Stimulated activated CD8-positive, alpha-beta memory T cell treated with anti-CD3 and anti-CD28 coated beads, Interleukin-7, amount 100 ng/mL, for 48 hours (primary cell): ENCODE results near the gene JPH3.
"Not testable (repeated sequence)": the region's sequence is repeated elsewhere in the genome, so short reads cannot be mapped to it uniquely, and the experiment has no call there.

Experiments
- DNase-seq, 2 donors: peaks; one replicate each; pipeline ENCODE4 v3.0.0-alpha.2; 2020; ENCODE audit warnings: low read depth in 1 of 2; ENCODE audit errors: extremely low read depth in 1 of 2

The JPH3 gene

GRCh38 chr16:87572959-87573358, 29.3 kb upstream of the JPH3 start:
- no peak for DNase-seq

- no peak for DNase-seq
These were observed 27.1 kb upstream of the JPH3 start for GRCh38 chr16:87575027-87575804.

GRCh38 chr16:87576171-87576570, 26.1 kb upstream of the JPH3 start:
- no peak for DNase-seq

DNA sequence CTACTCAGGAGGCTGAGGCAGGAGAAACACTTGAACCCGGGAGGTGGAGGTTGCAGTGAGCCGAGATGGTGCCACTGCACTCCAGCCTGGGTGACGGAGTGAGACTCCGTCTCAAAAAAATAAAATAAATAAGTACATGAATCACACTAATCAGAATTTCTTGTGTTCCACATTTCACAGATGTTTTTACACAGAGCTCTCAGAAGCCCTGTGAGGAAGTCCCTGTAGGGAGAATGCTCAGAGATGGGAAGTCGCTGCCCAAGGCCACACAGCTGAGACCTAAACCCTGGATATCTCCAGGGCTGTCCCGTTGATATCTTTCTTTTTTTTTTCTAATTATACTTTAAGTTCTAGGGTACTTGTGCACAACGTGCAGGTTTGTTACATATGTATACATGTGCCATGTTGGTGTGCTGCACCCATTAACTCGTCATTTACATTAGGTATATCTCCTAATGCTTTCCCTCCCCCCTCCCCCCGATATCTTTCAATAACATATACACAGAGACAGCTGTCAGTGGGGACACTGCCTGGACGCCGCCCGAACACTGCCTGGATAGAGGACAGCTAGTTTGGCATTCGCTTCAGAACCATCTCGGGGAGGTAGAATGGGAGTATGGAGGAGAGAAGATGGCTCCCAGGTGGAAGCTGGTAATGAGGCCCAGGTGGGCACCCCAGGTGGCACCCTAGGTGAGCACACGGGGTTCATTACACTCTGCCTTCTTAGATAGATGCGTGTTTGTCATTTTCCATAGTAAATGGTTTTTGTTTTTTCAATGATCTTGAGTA, 24.0 kb upstream of the JPH3 start:
- not testable (repeated sequence) for DNase-seq

DNA sequence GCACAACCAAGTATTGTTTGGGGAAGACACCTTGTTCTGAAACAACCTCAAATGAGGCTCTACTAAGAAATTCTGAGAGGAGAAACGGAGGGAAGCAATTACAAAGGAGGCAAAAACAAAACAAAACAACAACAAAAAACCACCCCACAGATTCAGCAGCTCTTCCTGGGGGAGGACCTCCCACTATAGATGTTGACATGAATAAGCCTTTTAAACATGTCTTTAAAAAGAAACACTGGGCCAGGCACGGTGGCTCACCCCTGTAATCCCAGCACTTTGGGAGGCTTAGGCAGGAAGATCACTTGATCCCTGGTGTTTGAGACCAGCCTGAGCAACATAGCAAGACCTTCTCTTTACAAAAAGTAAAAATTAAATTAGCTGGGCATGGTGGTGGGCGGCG, 22.6 kb upstream of the JPH3 start:
- DNase-seq = no peak

DNA sequence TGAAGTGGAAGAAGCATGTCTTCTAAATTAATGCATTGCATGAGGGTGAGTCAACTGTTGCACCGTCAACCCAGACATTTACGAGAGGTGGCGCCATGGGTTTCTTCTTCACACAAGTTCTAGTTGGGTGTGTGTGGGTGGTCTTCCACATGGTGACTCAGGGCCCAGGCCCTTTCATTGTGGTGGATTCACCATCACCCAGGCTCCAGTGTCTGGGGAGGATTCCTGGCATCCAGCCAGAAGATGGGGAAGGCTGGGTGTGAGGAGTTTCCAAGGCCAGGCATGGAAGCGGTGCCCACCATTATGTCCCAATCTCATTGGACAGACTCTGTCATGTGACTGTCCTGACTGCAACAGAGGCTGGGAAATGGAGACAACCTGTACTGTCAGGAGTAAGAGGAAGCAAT, 21.4 kb upstream of the JPH3 start:
- peak in 1 of 2 donors; percentile 27 for DNase-seq

- DNase-seq = no peak
These were observed 20.5 kb upstream of the JPH3 start for GRCh38 chr16:87581857-87582215.

DNA sequence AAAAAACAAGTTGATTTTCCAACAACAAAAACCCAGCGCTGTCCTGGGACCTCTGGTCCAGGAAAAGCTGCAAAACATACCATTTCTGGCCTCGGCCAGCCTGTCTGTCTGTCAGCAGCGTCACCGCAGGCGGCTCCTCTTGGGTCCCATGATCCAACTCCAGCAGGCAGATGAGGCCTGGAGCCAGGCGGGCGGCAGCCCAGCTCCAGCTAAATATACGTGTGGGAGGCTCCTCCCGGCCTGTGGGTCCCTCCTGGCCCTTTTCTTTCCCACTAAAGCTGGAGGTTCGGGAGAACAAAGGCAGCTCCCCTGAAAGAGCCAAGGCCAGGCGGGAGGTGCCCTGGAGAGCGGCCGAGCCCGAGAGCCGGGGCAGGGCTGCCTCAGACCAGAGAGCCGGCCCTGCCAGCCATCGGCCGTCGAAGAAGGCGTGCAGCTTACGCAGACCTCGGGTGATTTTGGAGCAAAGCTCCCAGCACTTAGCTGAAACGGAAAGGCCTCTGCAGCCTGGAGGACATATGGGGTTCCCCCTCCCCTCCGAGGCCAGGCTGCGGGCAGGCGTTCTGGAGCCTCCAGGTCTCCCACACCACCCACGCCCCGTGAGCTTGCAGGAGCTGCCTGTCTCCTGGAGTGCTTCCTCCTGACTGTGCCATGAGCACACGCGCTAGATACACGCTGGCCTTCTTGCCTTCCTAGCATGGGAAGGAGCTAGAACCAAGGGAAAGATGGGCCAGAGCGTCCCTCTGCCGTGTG, 19.9 kb upstream of the JPH3 start:
- DNase-seq = no peak

- DNase-seq = no peak
These were observed 19.4 kb upstream of the JPH3 start for GRCh38 chr16:87582966-87583325.

GRCh38 chr16:87583453-87584131, 18.7 kb upstream of the JPH3 start:
- DNase-seq = no peak

- DNase-seq = no peak
These were observed 18.0 kb upstream of the JPH3 start for GRCh38 chr16:87584271-87584670.

DNA sequence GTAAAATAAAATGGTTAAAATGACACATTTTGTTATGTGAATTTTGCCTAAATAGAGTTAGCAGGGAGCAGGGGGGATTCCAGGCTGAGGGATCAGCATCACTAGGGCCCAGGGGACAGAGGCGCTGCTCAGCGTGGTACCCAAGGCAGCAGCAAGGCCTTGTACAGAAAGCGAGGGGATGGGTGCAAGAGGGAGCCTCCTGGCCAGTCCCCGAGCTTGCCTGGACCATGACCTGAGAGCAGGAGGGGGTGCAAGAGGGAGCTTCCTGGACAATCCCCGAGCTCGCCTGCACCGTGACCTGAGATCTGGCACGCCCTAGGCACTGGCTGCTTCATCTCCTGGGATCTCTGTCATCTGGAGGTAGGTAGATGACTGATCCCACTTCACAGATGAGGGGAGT, 17.3 kb upstream of the JPH3 start:
- DNase-seq = no peak

DNA sequence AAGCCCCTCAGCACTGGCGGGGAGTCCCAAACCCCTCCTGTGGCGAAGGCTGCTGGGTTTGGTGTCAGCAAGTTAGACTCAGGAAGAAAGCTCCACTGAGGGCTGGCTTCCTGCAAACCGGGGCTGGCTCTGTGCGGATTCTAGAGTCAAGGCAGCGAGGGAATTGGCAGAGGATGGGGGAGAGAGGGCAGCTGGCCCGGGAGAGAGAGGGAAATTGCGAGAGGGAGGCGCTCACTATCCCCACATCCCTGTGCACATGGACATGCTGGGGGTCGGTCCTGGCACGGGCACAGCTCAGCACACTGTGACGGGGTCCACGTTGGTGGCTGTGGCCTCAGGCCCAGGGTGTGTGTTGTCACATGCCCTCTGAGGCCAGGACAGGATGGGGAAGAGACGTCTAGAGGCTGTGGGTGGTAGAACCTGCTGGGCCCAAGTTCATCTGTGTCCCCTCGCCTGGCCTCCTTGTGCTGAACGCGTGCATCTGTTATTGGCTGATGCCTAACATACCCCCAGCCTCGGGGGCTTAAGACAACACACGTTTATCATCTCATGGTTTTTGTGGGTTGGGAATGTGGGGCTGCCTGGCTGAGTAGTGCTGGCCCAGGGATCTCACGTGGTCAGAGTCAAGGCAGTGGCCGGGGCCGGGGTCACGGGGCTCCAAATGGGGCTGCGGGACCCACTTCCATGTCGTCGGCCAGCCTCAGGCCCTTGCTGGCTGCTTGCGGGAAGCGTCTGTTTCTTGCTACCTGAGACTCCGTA, 16.7 kb upstream of the JPH3 start:
- DNase-seq = no peak

GRCh38 chr16:87586201-87586782, 16.0 kb upstream of the JPH3 start:
- DNase-seq = no peak

DNA sequence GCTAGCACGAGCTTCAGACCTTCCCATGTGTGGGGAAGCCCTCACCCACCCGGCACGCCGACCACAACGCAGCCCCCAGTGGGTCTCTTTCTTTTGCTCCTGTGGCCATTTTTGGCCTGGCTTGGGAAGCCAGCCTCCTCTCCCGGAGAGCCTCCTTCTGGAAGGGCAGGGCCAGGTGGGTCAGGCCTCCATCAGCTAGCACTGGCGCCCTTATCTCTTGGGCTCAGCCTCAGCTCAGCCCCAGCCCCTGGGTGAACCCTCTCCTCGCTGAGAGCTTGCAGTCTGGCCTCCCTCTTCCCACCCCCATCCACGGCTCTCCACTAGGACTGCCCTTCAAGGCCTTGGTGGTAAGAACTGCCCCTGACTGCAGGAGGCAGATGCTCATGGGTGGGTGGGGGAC, 14.7 kb upstream of the JPH3 start:
- DNase-seq = no peak

DNA sequence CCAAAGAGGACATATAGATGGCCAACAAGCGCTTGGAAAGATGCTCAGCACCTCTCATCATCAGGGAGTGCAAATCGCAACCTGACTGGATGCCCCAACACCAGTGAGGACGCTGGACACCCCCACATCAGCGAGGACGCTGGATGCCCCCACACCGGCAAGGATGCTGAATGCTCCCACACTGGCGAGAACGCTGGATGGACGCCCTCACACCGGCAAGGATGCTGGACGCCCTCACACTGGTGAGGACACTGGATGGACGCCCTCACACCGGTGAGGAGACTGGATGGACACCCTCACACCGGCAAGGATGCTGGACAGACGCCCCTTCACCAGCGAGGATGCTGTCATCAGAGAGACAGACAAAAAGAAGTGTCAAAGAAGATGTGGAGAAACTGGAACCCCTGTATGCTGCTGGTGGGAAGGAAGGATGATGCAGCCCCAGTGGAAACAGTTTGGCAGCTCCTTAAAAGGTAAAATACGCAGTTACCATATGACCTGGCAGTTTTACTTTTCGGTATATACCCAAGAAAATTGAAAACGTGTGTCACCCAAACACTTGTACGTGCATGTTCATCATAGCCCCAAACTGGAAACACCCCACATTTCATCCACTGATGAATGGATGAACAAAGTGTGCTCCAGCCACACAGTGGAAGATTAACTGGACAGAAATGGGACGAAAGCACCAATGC, 10.1 kb upstream of the JPH3 start:
- DNase-seq = no peak

DNA sequence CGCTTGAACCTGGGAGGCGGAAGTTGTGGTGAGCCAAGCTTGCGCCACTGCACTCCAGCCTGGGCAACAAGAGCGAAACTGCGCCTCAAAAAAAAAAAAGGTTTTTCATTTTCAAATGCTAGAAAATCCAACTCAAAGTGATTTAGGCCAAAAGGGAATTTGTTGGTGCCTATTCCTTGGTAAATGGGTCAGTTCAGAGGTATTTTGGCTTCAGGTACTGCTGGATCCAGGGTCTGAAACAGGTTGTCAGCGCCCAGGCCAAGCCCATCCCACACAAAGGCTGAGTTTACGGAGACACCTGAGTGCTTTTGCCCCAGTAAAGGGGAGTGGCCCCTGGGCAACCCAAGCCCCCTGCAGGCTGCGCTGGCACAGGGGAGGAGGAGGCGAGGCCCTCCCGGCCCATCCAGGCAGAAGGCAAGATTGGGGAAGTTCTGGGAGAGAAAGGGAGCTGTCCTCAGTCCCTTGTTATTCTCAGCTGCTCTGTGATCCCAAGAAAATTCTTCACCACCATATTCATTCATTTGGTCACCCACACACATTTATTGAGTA, 8.5 kb upstream of the JPH3 start:
- no peak for DNase-seq

- no peak for DNase-seq
These were observed 6.6 kb upstream of the JPH3 start for GRCh38 chr16:87595712-87596111.

GRCh38 chr16:87597324-87597830, 4.9 kb upstream of the JPH3 start:
- DNase-seq = no peak
